Subcutaneous adipose tissue (tissue), 4 donors: ENCODE results near the gene DUSP8. TPM values are rescaled to one million over a fixed set of nuclear protein-coding genes. Genes with fewer than 3 reads are reported as not detected.

Experiments
- total RNA-seq, 4 donors: library from RNA; depleted of rRNA; stranded (reverse); fragments of >200 nt; gene quantifications; one replicate each; pipeline ENCODE4 v1.1.0, GENCODE V29; 2016
- TF ChIP-seq, protein P1 (sequence below): fragments of 450-650 bp; IDR thresholded peaks from one replicate; pipeline ENCODE4 v1.5.1; 2016; ENCODE audit warnings: low read depth, mild to moderate bottlenecking, control low read depth, antibody characterized with exemption, moderate library complexity

Gene DUSP8
- total RNA-seq, 4 donors from 2014 or later: 0.22 to 2.3 (median 0.74) TPM

DNA sequence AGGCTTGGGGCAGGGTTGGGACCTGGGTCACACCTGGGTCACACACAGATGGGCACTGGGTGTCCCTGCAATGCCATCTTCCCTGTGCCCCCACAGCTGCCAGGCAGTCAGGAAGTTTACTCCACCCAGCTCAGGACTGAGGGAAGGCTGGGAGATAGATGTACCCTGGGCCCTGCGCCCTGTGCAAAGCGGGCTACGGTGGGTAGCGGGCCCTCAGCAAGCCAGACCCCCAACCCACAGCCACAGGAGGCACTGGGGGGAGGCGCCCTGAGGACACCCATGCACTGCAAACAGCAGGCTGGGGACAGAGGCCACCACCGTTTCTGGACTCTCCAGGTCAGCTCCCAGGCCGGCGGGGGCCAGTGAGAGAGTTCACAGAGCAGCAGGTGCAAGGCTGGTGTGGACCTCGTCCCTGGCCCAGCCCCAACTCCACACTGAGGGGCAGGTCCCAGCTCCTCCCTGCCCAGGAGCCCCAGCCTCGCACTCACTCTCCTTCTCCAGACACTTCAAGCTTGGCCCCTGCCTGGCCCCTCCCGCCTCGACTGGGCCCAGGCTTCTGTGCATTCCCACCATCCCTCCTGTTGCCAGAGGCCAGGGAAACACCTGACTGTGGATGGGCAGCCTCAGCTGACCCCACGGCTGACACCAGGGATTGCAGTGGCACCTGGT is 4.9 kb downstream of the DUSP8 start:
- TF ChIP-seq, protein P1, sequence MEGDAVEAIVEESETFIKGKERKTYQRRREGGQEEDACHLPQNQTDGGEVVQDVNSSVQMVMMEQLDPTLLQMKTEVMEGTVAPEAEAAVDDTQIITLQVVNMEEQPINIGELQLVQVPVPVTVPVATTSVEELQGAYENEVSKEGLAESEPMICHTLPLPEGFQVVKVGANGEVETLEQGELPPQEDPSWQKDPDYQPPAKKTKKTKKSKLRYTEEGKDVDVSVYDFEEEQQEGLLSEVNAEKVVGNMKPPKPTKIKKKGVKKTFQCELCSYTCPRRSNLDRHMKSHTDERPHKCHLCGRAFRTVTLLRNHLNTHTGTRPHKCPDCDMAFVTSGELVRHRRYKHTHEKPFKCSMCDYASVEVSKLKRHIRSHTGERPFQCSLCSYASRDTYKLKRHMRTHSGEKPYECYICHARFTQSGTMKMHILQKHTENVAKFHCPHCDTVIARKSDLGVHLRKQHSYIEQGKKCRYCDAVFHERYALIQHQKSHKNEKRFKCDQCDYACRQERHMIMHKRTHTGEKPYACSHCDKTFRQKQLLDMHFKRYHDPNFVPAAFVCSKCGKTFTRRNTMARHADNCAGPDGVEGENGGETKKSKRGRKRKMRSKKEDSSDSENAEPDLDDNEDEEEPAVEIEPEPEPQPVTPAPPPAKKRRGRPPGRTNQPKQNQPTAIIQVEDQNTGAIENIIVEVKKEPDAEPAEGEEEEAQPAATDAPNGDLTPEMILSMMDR: no peak

DNA sequence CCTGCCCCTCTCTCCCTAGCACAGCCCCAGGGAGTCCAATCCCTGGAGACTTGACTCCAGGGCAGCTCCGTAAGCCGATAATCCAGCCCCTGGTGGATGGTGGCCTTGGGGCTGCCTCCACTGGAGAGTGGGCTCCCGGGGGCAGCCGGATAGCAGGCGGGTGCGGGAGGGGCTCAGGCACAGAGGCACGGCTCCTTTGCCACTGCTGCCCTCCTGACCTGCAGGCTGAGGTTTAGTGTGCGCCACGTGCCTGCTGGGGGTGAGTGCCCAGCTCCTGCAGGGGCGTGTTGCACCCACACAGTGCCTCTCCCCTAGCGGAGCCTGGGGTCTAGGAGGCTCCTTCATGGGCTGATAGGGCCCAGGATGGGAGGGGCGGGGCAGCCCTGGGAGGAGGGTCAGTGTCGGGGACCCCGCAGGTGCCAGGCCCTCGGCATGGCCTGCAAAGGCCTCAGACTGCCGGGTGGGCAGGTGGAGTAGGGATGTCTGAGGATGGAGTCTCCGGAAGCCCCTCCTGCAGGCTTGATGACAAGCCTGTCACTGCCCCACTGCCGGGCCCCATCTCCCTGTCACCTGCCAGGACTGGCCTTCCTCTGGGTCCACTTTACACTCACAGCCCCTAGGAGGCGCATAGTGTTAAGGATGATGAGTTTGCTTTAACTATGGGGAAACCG is 5.6 kb downstream of the DUSP8 start:
- TF ChIP-seq, protein P1: no peak

DNA sequence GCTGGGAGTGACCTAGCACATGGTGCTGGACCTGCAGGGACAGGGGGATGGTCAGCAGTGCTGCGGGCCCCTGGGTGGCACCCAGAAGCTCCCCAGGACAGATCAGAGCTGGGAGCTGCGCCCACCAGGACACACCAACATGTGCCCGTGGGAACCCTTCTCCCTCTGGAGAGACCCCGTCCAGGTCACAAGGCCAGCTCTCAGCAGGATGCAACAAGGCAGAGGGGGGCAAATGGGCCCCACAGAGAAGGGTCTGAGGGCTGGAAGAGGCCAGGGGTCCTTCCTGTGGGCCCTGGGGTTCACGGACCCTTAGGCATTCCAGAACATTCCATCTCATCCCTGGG is 6.2 kb downstream of the DUSP8 start:
- TF ChIP-seq, protein P1: no peak

DNA sequence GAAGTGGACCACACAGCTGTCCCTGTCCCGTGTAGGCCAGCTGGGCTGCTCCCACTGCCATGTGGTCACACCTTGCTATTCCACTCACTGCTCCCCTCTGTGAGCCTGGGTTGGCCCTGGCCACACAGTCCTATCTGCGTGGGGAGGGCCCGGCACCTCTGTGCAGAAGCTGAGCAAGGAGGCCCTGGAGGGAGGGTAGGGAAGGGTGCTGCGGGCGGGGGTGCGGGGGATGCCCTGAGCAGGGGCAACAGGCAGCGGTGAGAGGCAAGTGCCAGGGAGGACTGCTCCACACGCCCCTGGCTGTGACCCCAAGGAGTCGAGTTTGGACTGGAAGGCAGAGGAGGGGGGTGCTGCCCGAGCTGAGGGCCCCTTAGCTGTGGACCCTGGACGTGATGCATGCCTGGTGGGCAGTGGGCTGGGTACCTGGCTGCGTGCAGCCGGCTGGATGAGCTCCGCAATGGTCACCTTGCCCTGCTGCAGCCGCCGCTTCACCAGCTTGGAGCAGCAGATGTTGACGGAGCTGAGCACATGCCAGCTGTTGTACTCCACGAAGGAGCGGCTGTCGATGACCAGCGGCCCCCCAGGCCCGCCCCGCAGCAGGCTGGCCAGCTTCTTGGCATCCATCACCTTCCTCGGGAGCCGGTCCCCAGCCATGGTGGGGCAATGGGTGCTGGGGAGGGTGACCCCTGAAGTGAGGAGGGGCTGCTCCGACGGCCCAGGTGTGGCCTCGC is 6.7 kb downstream of the DUSP8 start:
- TF ChIP-seq, protein P1: no peak

DNA sequence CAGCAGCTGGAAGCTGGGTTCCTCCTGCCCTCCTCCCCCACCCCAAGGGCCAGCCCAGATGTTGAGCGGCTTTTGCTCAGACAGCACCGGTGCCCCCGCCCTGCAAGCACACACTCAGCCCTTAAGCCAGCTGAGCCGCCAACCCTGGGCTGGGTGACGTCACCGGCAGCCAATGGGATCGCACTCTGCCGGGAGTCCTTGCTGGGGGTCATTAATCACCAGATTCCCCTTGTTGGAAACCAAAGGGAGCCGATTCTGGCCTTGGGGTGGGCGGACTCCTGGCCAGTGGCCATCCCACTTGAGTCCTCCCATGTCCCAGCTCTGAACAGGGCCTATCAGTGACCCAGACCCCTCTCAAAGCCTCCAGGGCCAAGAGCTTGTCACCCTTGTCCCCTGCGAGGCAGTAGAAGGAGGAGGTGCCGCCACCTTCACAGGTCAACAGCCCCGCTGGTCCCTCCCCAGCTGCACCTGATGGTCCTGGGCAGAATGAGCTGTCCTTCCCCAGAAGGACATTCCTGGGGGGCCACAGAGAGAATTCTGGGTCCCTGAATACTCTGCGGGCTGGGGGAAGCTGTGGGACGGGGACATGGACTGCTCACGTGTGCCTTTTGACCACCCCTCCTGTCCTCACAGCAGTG is 7.4 kb downstream of the DUSP8 start:
- TF ChIP-seq, protein P1: no peak

DNA sequence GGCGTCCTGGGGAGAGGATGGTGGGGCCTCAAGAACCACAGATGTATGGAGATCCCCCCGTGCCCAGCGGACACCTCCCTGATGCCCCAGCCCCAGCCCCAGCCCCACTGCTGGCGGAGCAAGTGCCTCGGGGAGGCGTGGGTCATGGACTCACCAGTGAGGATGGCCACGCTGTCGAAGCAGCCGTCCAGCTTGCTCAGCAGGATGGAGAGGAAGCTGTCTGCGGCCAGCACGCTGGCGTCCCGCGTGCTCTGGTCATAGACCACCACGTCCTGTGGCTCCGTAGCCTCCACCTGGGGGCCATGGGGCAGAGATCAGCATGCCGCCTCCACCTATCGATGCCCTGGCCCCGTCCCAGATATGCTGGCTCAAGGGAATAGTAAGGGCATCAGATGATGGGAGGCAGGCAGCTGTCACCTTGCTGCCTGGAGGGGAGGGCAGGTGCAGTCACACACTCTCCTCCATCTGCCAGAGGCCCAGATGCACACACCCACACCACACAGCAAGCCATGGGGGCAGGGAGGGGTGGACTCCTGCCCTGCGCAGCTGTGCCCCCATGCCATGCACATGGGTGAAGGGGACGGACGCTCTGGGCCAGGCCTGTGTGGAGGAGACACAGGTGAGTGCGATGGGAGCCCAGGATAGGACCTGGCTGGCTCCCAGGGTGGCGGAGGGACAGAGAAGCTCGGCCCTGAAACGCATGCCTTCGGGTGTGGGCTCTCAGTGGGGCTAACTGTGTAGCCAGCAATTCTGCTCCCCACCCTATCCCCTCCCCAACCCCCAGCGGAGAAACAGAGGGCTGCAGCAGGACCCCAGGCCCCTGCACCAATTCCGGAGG is 8.2 kb downstream of the DUSP8 start:
- TF ChIP-seq, protein P1: no peak
